Epidermal melanocyte (primary cell): ENCODE measurements around the gene COMMD6.

Experiments used
- DNase-seq: peaks from one replicate; pipeline ENCODE4 v3.0.0; 2011; ENCODE audit warnings: low spot score; ENCODE audit not compliant: insufficient read length

The COMMD6 gene

GRCh38 chr13:75485286-75486062 is 52.2 kb downstream of the COMMD6 start:
- no peak for DNase-seq

- no peak for DNase-seq
Observed at GRCh38 chr13:75482820-75483079, 54.9 kb downstream of the COMMD6 start.

- DNase-seq, result no peak
Observed at GRCh38 chr13:75482070-75482819, 55.4 kb downstream of the COMMD6 start, which contains the start of gene TBC1D4. TBC1D4 (minus strand) TSS chr13:75482169; CDS start chr13:75481767, 402 bp downstream.

GRCh38 chr13:75481176-75482069 is 56.2 kb downstream of the COMMD6 start:
- DNase-seq, result no peak

- DNase-seq, result no peak
Observed at GRCh38 chr13:75480671-75481175, 56.9 kb downstream of the COMMD6 start.

- DNase-seq, result no peak
Observed at GRCh38 chr13:75479102-75479740, 58.4 kb downstream of the COMMD6 start.

GRCh38 chr13:75478659-75479058 is 59.0 kb downstream of the COMMD6 start:
- DNase-seq, result no peak
